GM12892 (cell line): ENCODE results near the gene TMEM165.

Experiments used
- POLR2A ChIP-seq: IDR thresholded peaks from 2 replicates; pipeline ENCODE4 v1.6.1; 2011; ENCODE audit warnings: low read depth, low read length, control low read depth
- POLR2AphosphoS5 ChIP-seq: IDR thresholded peaks from 2 replicates; pipeline ENCODE4 v1.6.1; 2011; ENCODE audit warnings: low read depth, low read length, control low read depth

DNA sequence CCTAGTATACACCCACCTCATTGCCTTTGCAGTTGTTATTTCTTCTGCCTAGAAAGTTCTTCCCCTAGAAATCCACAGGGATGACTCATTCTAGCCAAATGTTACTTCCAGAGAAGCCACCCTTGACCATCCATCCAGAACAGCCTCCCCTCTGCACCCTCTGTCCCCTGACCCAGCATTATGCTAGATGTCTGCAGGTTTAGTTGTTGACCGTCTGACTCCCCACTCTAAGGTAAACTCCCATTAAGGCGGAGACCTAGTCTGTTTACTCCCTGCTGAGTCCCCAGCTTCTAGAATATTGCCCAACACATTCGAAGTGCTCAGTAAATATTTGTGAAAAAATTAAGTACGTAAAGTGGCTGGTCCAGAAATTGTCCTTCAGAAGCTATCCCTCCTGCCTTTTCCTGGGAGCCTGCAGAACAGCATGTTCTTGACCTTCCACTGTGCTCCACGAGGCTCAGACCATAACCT, 38.7 kb upstream of the TMEM165 start:
- TF ChIP-seq POLR2A (no peak), POLR2AphosphoS5 (no peak)
